Gastrocnemius medialis (tissue), 4 donors: ENCODE measurements around the gene CHGA.

Experiments used
- POLR2A ChIP-seq, 2 donors: fragments of 450-650 bp; IDR thresholded peaks; one replicate each; pipeline ENCODE4 v1.6.1; 2017; ENCODE audit warnings: antibody characterized with exemption in 2 of 2, mild to moderate bottlenecking in 2 of 2, moderate library complexity in 2 of 2
- TF ChIP-seq, protein P1 (sequence below), 5 experiments: fragments of 450-650 bp in 3 of 5; fragments of 200-600 bp in 2 of 5; sonication (generic) in 2 of 5; IDR thresholded peaks in 4 of 5; conservative IDR thresholded peaks in 1 of 5; 1 replicate in 4 of 5; 2 replicates in 1 of 5; pipeline ENCODE4 v1.5.1; 2016 to 2019; ENCODE audit warnings: antibody characterized with exemption in 5 of 5, mild to moderate bottlenecking in 3 of 5, moderate library complexity in 3 of 5

DNA sequence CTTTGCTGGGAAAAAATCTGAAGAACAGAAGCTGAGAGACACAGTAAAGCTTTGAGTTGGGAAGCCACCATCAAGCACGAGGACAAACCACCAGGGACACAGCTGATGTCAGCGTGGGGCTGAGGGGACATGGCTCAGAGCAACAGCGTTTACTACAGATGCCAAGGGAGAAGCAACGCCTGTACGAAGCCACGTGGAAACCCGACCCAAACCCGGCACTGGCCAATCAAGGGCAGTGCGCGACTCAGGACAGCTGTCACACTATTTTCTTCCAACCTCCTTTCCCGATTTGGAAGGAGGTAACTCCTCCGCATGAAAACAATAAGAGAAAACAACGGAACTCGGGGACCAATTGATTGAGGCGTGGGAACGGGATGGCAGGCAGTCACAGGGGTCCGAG lies 20.2 kb upstream of the CHGA start:
- TF ChIP-seq, protein P1, sequence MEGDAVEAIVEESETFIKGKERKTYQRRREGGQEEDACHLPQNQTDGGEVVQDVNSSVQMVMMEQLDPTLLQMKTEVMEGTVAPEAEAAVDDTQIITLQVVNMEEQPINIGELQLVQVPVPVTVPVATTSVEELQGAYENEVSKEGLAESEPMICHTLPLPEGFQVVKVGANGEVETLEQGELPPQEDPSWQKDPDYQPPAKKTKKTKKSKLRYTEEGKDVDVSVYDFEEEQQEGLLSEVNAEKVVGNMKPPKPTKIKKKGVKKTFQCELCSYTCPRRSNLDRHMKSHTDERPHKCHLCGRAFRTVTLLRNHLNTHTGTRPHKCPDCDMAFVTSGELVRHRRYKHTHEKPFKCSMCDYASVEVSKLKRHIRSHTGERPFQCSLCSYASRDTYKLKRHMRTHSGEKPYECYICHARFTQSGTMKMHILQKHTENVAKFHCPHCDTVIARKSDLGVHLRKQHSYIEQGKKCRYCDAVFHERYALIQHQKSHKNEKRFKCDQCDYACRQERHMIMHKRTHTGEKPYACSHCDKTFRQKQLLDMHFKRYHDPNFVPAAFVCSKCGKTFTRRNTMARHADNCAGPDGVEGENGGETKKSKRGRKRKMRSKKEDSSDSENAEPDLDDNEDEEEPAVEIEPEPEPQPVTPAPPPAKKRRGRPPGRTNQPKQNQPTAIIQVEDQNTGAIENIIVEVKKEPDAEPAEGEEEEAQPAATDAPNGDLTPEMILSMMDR (IDR thresholded peaks at IDR 0.05 in 4 of 5, conservative IDR thresholded peaks at IDR 0.05 in 1 of 5): no peak
- TF ChIP-seq POLR2A (IDR thresholded peaks at IDR 0.05): no peak
